Measurements from ENCODE around the gene NNT. TPM values are rescaled to one million over a fixed set of nuclear protein-coding genes. Genes with fewer than 3 reads are reported as not detected.
"Not testable (repeated sequence)": the region's sequence is repeated elsewhere in the genome, so short reads cannot be mapped to it uniquely, and the experiment has no call there.

Gene NNT
- total RNA-seq, result 10 to 100 TPM; 63.2 to 70.6 TPM

DNA sequence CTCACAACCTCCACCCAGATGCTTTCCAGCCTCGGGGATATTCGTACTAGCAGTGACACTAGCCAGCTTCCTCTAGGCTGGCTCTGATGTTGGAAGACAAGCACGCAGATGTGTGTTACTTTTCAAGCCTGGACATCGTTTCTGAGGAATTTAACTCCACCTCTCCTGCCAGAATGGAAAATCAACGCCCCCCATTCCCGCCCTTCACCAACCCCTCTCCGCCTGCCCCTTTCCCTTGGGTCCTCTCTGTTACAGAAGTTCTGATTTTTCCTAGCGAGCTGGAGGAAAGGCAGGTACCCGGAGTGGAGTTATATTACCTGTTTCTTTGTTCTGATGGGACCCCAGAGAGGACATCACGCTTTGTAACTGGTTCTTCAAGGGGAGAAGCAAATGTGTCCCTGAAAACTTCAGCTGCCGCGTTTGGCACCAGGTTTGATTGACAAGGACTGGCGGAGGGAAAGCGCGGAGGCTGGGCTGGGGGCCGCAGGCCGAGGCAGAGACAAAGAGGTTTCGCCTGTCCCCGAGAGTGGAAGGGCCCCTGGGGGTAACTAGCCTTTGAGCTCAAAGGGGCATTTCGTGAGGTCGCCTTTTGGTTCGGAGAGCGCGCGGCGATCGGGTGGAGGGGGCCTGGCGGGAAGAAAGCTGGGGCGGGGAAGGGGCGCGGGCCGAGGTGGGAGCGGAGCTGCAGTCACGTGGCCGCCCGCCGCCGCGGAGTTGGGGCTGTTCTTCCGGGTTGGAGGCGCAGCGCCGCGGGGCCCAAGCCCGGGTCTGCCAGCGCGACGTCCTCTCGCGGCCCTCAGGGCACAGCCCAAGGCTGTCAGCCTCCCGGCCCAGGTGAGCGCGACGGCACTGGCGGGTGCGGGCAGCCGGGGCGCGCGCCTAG, at the start of gene NNT:
NNT (plus strand) TSS at position 720 of the 883 bp plus-strand sequence. CDS start 6,016 bp downstream, outside the sequence.
- ATAC-seq (peak; percentile 92), DNase-seq (ENCODE audit: low spot score) (peak; percentile 87)
- no peaks in the 10 kb centered on the region for H3K9me3 Mint-ChIP-seq
- peak within 1 kb of the TSS; percentile 96 for H3K4me3 Mint-ChIP-seq
- peaks cover 7% of the 10 kb centered on the region for H3K36me3 Mint-ChIP-seq
- peak within 1 kb of the TSS; percentile 90 to 95 for H3K27ac Mint-ChIP-seq
- H3K4me1 Mint-ChIP-seq (ENCODE audit: low read depth in 2 of 2), result peaks cover 32 to 42% of the 10 kb centered on the region in 2 donors
- H3K27me3 Mint-ChIP-seq, result no peaks in the 10 kb centered on the region

DNA sequence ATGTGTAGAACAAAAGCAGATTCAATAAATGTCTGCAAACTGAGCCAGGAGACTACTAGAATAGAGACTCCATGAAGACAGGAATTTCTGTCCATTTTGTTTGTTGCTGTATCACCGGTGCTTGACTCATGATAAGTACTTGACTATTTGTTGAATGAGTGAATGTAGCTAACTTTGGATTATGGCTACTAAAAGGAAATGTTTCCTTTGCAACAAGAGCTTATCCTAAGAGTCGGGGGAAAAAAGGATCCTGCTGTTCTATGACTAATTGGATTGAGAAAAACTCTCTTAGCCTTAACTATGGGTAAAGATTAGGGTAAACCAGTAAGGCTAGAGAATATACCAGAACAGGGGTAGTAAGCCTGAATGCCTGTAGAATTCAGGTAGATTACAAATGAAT, 49.6 kb upstream of the NNT start:
- H3K27me3 Mint-ChIP-seq, result no peaks in the 10 kb centered on the region
- H3K27ac Mint-ChIP-seq, result no peak overlapping the region
- DNase-seq (ENCODE audit: low spot score) (no peak), ATAC-seq (no peak)
- peaks cover 16 to 18% of the 10 kb centered on the region in 2 donors for H3K4me1 Mint-ChIP-seq (ENCODE audit: low read depth in 2 of 2)
- no peaks in the 10 kb centered on the region for H3K36me3 Mint-ChIP-seq
- H3K4me3 Mint-ChIP-seq, result no peak overlapping the region
- no peaks in the 10 kb centered on the region for H3K9me3 Mint-ChIP-seq

DNA sequence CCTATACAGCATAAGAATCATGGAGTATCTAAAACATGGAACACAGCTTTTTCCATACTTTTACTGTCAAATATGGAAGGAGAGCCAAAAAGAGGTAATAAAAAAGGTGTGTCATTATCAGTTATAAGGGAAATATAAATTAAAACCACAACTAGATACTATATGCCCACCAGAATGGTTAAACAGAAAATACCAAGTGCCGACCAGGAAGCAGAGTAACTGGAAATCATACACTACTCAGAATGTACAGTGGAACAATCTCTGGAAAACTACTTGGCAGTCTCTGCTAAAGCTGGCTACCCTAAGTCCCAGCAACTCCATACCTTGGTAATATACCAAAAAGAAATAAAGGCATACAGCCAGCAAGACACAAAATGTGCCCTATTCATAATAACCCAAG, 48.5 kb upstream of the NNT start:
- ATAC-seq, result no peak
- DNase-seq (ENCODE audit: low spot score), result no peak
- no peak overlapping the region for H3K4me3 Mint-ChIP-seq
- no peaks in the 10 kb centered on the region for H3K27me3 Mint-ChIP-seq
- no peaks in the 10 kb centered on the region for H3K9me3 Mint-ChIP-seq
- no peak overlapping the region for H3K27ac Mint-ChIP-seq
- peaks cover 12 to 17% of the 10 kb centered on the region in 2 donors for H3K4me1 Mint-ChIP-seq (ENCODE audit: low read depth in 2 of 2)
- no peaks in the 10 kb centered on the region for H3K36me3 Mint-ChIP-seq

DNA sequence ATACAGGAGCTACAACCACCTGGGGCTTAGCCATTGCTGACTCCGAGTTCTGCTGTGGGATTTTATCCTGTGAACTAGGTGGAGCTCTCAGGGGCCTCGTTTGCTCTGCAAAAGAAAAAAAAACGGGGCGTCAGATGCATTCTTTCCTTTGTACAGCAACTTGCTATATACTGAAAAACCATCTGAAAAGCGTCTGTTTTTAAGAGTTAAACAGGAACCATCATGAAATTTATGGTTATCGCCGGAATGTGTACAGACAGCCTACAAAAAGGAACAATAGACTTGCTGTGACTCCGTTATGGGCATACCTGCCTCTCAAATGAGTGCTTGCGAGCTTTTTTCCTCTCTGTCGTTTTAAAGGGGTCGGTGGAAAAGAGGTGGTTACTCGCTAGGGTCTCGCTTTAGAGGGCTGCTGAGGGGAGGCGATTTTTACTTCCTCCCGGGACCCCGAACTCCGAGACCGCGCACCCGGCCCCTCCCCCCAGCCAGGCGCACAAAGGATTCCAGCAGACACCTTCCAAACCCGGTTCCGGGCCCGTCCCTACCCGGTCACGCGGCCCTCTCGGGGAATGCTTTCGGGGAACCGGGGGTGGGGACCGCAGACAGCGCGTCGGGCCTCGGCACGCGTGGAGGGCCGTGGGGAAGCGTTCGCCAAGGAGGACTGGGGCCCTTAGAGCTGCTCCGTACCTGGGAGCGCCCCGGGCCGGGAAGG, 46.9 kb upstream of the NNT start:
- no peaks in the 10 kb centered on the region for H3K9me3 Mint-ChIP-seq

DNA sequence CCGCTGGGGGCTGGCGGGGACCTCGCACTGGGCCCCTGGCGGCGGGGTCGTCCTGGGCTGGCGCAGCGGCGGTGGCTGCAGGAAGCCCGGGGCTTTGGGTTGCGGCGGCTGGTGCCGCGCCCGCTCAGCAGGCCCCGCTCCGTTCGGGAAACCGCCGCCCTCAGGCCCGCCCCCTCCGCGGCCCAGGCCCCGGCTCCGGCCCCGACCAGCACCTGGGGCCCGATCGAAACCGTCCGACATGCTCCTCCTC, 46.4 kb upstream of the NNT start:
- H3K36me3 Mint-ChIP-seq, H3K9me3 Mint-ChIP-seq, H3K27me3 Mint-ChIP-seq: not testable (repeated sequence)
- peaks cover 6 to 13% of the 10 kb centered on the region in 2 donors for H3K4me1 Mint-ChIP-seq (ENCODE audit: low read depth in 2 of 2)
- H3K27ac Mint-ChIP-seq, result peak overlapping the region in 1 of 2 donors; percentile 71
- ATAC-seq (peak; percentile 94), DNase-seq (ENCODE audit: low spot score) (peak; percentile 93)
- peak overlapping the region; percentile 89 for H3K4me3 Mint-ChIP-seq

More for the DNA sequence above, 46.9 kb upstream of the NNT start:
- peak overlapping the region; percentile 71 to 78 for H3K27ac Mint-ChIP-seq
- H3K27me3 Mint-ChIP-seq, result peaks cover 0 to 3% of the 10 kb centered on the region in 2 donors
- H3K4me1 Mint-ChIP-seq (ENCODE audit: low read depth in 2 of 2), result peaks cover 7 to 14% of the 10 kb centered on the region in 2 donors
- peak overlapping the region; percentile 87 for H3K4me3 Mint-ChIP-seq
- ATAC-seq (no peak), DNase-seq (ENCODE audit: low spot score) (peak; percentile 73)
- no peaks in the 10 kb centered on the region for H3K36me3 Mint-ChIP-seq

DNA sequence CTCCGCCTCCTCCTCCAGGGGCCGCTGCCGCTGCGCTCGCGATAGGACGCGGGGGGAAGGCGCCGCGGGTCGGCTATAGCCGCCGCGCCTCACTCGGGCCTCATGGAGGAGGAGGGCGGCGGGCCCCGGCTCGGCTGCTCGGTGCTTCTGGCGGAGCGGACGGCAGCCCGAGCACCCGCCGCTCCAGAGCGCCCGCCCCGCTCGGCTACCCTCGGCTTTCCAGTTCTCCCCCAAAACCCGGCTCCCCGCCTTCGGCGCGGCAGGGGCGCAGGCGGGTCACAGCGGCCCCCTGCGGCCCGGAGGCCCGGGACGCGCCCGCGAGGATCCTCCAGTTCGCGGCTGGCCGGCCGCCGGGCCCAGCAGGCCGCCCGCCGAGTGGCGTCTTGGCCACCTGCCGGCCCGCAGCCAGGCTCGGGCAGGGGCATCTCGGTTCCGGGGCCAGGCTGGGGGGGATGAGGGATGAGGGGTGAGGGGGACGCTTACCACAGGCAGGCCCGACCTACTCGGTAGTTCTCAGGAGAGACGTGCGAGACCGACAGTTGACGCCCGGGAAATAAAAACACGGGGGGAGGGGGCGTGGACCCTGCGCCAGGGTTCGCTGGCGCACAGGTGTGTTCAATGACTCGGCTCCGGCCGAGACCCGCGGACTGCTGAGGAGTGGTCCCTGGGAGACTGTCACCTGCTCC, 46.0 kb upstream of the NNT start, which contains the start of gene PAIP1:
PAIP1 (minus strand) TSS at position 221 of the 686 bp plus-strand sequence. CDS start 231 bp downstream, outside the sequence.
- Mint-ChIP-seq H3K4me3 (peak within 1 kb of the TSS; percentile 89), H3K36me3 (no peaks in the 10 kb centered on the region), H3K27ac (peak within 1 kb of the TSS; percentile 89 to 93), H3K9me3 (no peaks in the 10 kb centered on the region), H3K27me3 (peaks cover 0 to 5% of the 10 kb centered on the region in 2 donors), H3K4me1 (ENCODE audit: low read depth in 2 of 2) (peaks cover 6 to 13% of the 10 kb centered on the region in 2 donors)
- peak; percentile 87 for DNase-seq (ENCODE audit: low spot score)
- ATAC-seq, result peak; percentile 87 to 89

DNA sequence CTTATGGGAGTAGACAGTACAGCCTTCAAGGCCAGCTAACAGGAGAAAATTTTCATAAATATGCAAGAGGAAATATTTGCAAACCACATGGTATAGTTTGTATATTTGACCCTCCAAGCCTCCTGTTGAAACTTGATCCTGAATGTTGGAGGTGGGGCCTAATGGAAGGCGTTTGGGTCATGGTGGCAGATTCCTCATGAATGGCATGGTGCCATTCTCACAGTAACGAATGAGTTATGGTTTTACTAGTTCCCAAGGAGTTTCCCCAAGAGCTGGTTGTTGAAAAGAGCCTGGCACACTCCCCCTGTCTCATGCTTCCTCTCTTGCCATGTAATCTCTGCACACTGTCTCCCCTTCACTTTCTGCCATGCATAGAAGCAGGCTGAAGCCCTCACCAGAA, 42.9 kb upstream of the NNT start:
- H3K36me3 Mint-ChIP-seq, result no peaks in the 10 kb centered on the region
- no peak overlapping the region for H3K27ac Mint-ChIP-seq
- no peaks in the 10 kb centered on the region for H3K9me3 Mint-ChIP-seq
- no peak overlapping the region for H3K4me3 Mint-ChIP-seq
- DNase-seq (ENCODE audit: low spot score) (no peak), ATAC-seq (no peak)
- H3K4me1 Mint-ChIP-seq (ENCODE audit: low read depth in 2 of 2), result peaks cover 6 to 11% of the 10 kb centered on the region in 2 donors
- H3K27me3 Mint-ChIP-seq, result peaks cover 0 to 5% of the 10 kb centered on the region in 2 donors

DNA sequence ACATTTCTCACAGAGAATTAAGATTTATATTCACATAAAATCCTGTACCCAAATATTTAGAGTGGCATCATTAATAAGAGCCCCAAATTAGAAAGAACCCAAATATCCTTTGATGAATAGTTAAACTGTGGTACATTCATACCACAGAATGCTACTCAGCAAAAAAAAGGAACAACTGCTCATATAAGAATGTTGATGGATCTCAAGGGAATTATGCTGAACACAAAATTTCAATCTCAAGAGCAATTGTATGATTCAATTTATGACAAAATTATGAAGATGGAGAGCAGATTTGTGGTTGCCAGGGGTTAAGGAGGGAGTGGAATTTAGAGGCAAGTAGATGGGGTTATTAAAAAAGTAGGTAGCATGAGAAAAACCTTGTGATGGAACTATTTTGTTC, 41.6 kb upstream of the NNT start:
- no peaks in the 10 kb centered on the region for H3K9me3 Mint-ChIP-seq

DNA sequence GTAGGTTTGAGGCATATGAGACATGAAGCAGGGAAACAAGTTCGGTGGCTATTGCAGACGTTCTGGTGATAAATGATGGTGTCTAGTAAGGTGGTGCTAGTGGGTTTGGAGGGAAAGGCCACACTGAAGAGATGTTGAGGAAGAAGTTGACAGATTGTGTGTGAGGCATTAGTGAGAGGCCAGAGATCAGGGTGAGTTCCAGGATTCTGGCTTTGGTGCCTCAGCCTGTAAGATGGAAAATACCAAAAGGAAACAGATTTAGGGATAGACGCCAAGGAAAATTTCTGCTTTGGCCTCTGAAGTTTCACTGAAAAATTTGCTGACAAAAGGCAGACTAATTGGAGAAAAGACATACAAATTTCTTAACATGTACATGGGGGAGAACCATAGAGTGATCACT, 39.7 kb upstream of the NNT start:
- no peaks in the 10 kb centered on the region for H3K36me3 Mint-ChIP-seq
- no peak for ATAC-seq
- H3K27ac Mint-ChIP-seq, result no peak overlapping the region
- no peaks in the 10 kb centered on the region for H3K9me3 Mint-ChIP-seq
- DNase-seq (ENCODE audit: low spot score), result no peak
- no peak overlapping the region for H3K4me3 Mint-ChIP-seq
- peaks cover 0 to 3% of the 10 kb centered on the region in 2 donors for H3K4me1 Mint-ChIP-seq (ENCODE audit: low read depth in 2 of 2)
- peaks cover 0 to 5% of the 10 kb centered on the region in 2 donors for H3K27me3 Mint-ChIP-seq

More for the DNA sequence above, 41.6 kb upstream of the NNT start:
- H3K36me3 Mint-ChIP-seq, result no peaks in the 10 kb centered on the region
- no peak for ATAC-seq
- H3K27me3 Mint-ChIP-seq, result peaks cover 0 to 5% of the 10 kb centered on the region in 2 donors
- no peak for DNase-seq (ENCODE audit: low spot score)
- H3K4me3 Mint-ChIP-seq, result no peak overlapping the region
- peaks cover 6 to 10% of the 10 kb centered on the region in 2 donors for H3K4me1 Mint-ChIP-seq (ENCODE audit: low read depth in 2 of 2)
- H3K27ac Mint-ChIP-seq, result no peak overlapping the region

DNA sequence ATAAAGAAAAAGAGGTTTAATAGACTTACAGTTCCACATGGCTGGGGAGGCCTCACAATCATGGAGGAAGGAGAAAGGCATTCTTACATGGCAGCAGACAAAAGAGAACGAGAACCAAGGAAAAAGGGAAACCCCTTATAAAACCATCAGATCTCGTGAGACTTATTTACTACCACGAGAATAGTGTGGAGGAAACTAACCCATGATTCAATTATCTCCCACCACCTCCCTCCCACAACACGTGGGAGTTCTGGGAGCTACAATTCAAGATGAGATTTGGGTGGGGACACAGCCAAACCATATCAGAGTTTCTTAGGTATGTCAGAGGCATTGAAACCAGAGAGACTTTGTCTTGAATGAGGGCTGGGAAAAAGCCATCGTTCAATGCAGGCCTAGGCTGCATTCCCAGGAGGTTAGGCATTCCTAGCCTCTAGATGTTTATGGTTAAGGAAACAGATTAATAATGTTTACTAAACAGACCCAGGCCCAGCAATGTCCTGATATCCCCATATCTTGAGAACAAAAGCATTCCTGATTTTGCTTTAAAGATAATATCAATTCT, 38.6 kb upstream of the NNT start:
- Mint-ChIP-seq H3K9me3 (no peaks in the 10 kb centered on the region), H3K27ac (no peak overlapping the region), H3K36me3 (no peaks in the 10 kb centered on the region), H3K4me1 (ENCODE audit: low read depth in 2 of 2) (no peaks in the 10 kb centered on the region), H3K4me3 (no peak overlapping the region), H3K27me3 (peaks cover 0 to 5% of the 10 kb centered on the region in 2 donors)
- ATAC-seq (no peak), DNase-seq (ENCODE audit: low spot score) (no peak)

DNA sequence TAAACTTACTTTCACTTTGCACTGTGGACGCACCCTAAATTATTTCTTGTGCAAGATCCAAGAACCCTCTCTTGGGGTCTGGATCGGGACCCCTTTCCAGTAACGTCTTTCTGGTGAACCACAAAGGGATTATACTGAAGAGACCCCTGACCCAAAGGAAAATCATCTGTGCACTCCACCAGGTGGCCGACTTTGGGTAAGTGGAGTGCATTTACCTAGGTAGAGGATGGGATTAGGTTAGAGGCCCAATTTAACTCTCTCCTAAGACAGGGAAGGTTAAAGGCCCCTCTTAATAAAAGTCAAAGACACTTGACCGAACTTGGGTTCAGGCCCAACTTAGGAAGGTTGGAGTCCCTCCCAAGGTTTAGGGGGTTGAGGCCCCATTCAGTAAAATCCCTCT, 37.9 kb upstream of the NNT start:
- peaks cover 0 to 5% of the 10 kb centered on the region in 2 donors for H3K27me3 Mint-ChIP-seq
- H3K9me3 Mint-ChIP-seq, result no peaks in the 10 kb centered on the region
- H3K27ac Mint-ChIP-seq, result no peak overlapping the region
- H3K36me3 Mint-ChIP-seq, result no peaks in the 10 kb centered on the region
- no peaks in the 10 kb centered on the region for H3K4me1 Mint-ChIP-seq (ENCODE audit: low read depth in 2 of 2)
- ATAC-seq (no peak), DNase-seq (ENCODE audit: low spot score) (no peak)
- no peak overlapping the region for H3K4me3 Mint-ChIP-seq

DNA sequence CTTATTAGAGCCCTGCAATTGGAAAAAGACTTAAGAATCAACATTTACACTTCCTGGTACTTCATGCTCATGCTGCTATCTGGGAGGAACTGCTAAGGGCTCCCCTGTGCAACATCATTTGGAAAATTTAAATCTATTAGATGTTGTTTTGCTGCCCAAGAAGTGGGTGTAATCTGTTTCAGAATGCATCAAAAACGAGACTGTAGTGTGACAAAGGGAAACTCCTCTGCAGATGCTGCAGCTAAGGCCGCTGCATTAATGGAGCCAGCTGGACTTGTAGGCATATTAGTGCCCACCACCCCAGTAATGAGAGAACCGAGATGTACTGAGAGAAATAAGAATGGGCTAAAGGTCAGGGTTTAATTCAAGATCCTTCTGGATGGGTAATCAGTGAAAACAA, 35.0 kb upstream of the NNT start:
- no peaks in the 10 kb centered on the region for H3K9me3 Mint-ChIP-seq
- H3K4me3 Mint-ChIP-seq, result no peak overlapping the region
- H3K27ac Mint-ChIP-seq, result no peak overlapping the region
- H3K27me3 Mint-ChIP-seq, result no peaks in the 10 kb centered on the region
- no peaks in the 10 kb centered on the region for H3K36me3 Mint-ChIP-seq
- H3K4me1 Mint-ChIP-seq (ENCODE audit: low read depth in 2 of 2), result no peaks in the 10 kb centered on the region
- DNase-seq (ENCODE audit: low spot score) (no peak), ATAC-seq (no peak)

DNA sequence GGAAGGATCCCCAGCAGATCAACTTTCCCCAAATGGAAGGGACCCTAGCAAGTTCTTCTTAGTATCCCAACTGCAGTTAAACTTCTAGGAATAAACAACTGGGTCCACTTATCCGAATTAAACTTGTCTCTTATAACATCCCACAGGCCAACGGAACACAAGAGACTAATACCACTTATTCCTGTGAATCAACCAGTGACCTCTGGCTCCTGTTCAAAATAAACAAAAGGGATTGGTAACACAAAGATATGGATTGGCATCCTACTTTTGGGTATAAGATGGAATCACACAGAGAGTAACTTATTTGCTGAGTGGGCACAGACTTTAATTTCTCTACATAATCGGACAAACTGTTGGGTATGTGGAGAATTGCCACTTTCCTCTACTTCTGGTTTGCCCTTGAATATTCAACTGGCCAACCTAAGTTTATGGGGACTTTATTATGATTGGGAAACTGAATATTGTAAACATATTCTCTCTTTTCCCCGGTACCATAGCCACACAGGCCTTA, 33.7 kb upstream of the NNT start:
- no peaks in the 10 kb centered on the region for H3K27me3 Mint-ChIP-seq

More for the DNA sequence above, 33.7 kb upstream of the NNT start:
- no peak for ATAC-seq
- Mint-ChIP-seq H3K27ac (no peak overlapping the region), H3K9me3 (no peaks in the 10 kb centered on the region), H3K4me1 (ENCODE audit: low read depth in 2 of 2) (no peaks in the 10 kb centered on the region), H3K36me3 (no peaks in the 10 kb centered on the region), H3K4me3 (no peak overlapping the region)
- no peak for DNase-seq (ENCODE audit: low spot score)
